HG02588 (cell line): Measurements from ENCODE around the gene ULK1.
"Not testable (repeated sequence)": the region's sequence is repeated elsewhere in the genome, so short reads cannot be mapped to it uniquely, and the experiment has no call there.

Experiments
- ATAC-seq: cut with Tn5 transposase; IDR thresholded peaks from one replicate; pipeline ENCODE4 v1.9.1; 2021; ENCODE audit warnings: mild to moderate bottlenecking, moderate library complexity; ENCODE audit not compliant: unreplicated experiment

Gene ULK1

GRCh38 chr12:131941116-131941986 is 46.9 kb downstream of the ULK1 start:
- no peak for ATAC-seq

- no peak for ATAC-seq
Measured at GRCh38 chr12:131941987-131942341, 47.5 kb downstream of the ULK1 start.

GRCh38 chr12:131942671-131943070 is 48.2 kb downstream of the ULK1 start:
- ATAC-seq: no peak

GRCh38 chr12:131943389-131943788 is 49.0 kb downstream of the ULK1 start:
- no peak for ATAC-seq

- ATAC-seq: no peak
Measured at GRCh38 chr12:131943876-131944275, 49.5 kb downstream of the ULK1 start.

GRCh38 chr12:131944601-131945251 is 50.3 kb downstream of the ULK1 start:
- no peak for ATAC-seq

- no peak for ATAC-seq
Measured at GRCh38 chr12:131946757-131947156, 52.3 kb downstream of the ULK1 start.

- no peak for ATAC-seq
Measured at GRCh38 chr12:131947482-131948027, 53.1 kb downstream of the ULK1 start.

- ATAC-seq: no peak
Measured at GRCh38 chr12:131948166-131948712, 53.8 kb downstream of the ULK1 start.

- not testable (repeated sequence) for ATAC-seq
Measured at GRCh38 chr12:131948713-131949430, 54.5 kb downstream of the ULK1 start.

GRCh38 chr12:131949431-131950181 is 55.2 kb downstream of the ULK1 start, which contains the start of gene EP400:
TSS of gene EP400 (plus strand) at chr12:131949942. CDS start at chr12:131960620, 10,678 bp downstream.
- ATAC-seq: peak; percentile 87

- ATAC-seq: peak; percentile 31
Measured at GRCh38 chr12:131950182-131950913, 55.9 kb downstream of the ULK1 start.

- not testable (repeated sequence) for ATAC-seq
Measured at GRCh38 chr12:131953810-131954209, 59.4 kb downstream of the ULK1 start.

GRCh38 chr12:131954460-131954859 is 60.0 kb downstream of the ULK1 start:
- ATAC-seq: not testable (repeated sequence)

GRCh38 chr12:131959116-131959515 is 64.7 kb downstream of the ULK1 start:
- no peak for ATAC-seq

- ATAC-seq: no peak
Measured at GRCh38 chr12:131959641-131960589, 65.5 kb downstream of the ULK1 start.

GRCh38 chr12:131960590-131961325 is 66.3 kb downstream of the ULK1 start:
- ATAC-seq: not testable (repeated sequence)

GRCh38 chr12:131961328-131961727 is 66.9 kb downstream of the ULK1 start:
- ATAC-seq: not testable (repeated sequence)
